OCI-LY1 (cell line): ENCODE results near the gene PUS7L.

Experiments used
- CTCF ChIP-seq: fragments of 200-600 bp; sonication (generic), shearing (Covaris generic); IDR thresholded peaks from 2 replicates; pipeline ENCODE4 v1.5.1; 2017; ENCODE audit warnings: mild to moderate bottlenecking, antibody characterized with exemption, low read length, moderate library complexity, mixed read lengths
- EZH2 ChIP-seq: fragments of 200-600 bp; sonication (generic), shearing (Covaris generic); IDR thresholded peaks from 2 replicates; pipeline ENCODE4 v1.8.0; 2017; ENCODE audit warnings: borderline replicate concordance, mixed run types, mild to moderate bottlenecking, antibody characterized with exemption, low read length, moderate library complexity, mixed read lengths

GRCh38 chr12:43742106-43742505 is 16.5 kb downstream of the PUS7L start:
- TF ChIP-seq CTCF (no peak), EZH2 (no peak)
